ENCODE measurements around the gene CCDC88B. TPM values are rescaled to one million over a fixed set of nuclear protein-coding genes. Genes with fewer than 3 reads are reported as not detected.

Gene CCDC88B
- total and polyA plus RNA-seq, 2 of the 8 experiments (the other 6 are each of a cell fraction or from before 2014, with no cell fraction given) = 5.9 to 12.5 TPM

DNA sequence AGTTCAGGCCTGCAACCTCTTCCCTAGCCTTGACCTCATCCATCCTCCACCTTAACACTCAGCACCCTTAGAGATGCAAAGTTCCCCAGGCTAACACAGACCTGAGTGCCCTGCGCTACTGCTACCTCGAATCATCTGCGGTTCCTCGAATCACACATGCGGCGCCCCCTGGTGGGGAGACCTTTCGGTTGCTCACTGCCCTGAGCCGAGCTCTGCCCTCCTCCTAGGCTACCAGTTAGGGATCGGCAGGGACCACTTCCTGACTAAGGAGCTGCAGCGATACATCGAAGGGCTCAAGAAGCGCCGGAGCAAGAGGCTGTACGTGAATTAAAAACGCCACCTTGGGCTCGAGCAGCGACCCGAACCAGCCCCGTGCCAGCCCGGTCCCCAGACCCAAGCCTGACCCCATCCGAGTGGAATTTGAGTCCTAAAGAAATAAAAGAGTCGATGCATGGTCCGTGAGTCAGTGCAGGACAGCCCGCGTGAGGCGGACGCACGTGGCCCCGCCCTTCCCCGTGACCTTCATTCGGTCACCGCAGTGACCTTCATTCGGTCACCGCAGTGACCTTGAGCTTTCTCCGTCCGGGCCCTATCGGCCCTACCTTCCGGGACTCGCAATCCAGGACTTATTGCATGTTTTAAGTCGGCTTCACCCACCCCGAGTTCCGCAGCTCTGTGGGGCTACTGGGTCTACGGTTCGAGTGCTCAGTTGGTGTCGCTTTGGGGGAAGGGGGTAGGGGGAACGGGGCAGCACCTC, 35.5 kb upstream of the CCDC88B start (continued):
- TF ChIP-seq, protein P1, sequence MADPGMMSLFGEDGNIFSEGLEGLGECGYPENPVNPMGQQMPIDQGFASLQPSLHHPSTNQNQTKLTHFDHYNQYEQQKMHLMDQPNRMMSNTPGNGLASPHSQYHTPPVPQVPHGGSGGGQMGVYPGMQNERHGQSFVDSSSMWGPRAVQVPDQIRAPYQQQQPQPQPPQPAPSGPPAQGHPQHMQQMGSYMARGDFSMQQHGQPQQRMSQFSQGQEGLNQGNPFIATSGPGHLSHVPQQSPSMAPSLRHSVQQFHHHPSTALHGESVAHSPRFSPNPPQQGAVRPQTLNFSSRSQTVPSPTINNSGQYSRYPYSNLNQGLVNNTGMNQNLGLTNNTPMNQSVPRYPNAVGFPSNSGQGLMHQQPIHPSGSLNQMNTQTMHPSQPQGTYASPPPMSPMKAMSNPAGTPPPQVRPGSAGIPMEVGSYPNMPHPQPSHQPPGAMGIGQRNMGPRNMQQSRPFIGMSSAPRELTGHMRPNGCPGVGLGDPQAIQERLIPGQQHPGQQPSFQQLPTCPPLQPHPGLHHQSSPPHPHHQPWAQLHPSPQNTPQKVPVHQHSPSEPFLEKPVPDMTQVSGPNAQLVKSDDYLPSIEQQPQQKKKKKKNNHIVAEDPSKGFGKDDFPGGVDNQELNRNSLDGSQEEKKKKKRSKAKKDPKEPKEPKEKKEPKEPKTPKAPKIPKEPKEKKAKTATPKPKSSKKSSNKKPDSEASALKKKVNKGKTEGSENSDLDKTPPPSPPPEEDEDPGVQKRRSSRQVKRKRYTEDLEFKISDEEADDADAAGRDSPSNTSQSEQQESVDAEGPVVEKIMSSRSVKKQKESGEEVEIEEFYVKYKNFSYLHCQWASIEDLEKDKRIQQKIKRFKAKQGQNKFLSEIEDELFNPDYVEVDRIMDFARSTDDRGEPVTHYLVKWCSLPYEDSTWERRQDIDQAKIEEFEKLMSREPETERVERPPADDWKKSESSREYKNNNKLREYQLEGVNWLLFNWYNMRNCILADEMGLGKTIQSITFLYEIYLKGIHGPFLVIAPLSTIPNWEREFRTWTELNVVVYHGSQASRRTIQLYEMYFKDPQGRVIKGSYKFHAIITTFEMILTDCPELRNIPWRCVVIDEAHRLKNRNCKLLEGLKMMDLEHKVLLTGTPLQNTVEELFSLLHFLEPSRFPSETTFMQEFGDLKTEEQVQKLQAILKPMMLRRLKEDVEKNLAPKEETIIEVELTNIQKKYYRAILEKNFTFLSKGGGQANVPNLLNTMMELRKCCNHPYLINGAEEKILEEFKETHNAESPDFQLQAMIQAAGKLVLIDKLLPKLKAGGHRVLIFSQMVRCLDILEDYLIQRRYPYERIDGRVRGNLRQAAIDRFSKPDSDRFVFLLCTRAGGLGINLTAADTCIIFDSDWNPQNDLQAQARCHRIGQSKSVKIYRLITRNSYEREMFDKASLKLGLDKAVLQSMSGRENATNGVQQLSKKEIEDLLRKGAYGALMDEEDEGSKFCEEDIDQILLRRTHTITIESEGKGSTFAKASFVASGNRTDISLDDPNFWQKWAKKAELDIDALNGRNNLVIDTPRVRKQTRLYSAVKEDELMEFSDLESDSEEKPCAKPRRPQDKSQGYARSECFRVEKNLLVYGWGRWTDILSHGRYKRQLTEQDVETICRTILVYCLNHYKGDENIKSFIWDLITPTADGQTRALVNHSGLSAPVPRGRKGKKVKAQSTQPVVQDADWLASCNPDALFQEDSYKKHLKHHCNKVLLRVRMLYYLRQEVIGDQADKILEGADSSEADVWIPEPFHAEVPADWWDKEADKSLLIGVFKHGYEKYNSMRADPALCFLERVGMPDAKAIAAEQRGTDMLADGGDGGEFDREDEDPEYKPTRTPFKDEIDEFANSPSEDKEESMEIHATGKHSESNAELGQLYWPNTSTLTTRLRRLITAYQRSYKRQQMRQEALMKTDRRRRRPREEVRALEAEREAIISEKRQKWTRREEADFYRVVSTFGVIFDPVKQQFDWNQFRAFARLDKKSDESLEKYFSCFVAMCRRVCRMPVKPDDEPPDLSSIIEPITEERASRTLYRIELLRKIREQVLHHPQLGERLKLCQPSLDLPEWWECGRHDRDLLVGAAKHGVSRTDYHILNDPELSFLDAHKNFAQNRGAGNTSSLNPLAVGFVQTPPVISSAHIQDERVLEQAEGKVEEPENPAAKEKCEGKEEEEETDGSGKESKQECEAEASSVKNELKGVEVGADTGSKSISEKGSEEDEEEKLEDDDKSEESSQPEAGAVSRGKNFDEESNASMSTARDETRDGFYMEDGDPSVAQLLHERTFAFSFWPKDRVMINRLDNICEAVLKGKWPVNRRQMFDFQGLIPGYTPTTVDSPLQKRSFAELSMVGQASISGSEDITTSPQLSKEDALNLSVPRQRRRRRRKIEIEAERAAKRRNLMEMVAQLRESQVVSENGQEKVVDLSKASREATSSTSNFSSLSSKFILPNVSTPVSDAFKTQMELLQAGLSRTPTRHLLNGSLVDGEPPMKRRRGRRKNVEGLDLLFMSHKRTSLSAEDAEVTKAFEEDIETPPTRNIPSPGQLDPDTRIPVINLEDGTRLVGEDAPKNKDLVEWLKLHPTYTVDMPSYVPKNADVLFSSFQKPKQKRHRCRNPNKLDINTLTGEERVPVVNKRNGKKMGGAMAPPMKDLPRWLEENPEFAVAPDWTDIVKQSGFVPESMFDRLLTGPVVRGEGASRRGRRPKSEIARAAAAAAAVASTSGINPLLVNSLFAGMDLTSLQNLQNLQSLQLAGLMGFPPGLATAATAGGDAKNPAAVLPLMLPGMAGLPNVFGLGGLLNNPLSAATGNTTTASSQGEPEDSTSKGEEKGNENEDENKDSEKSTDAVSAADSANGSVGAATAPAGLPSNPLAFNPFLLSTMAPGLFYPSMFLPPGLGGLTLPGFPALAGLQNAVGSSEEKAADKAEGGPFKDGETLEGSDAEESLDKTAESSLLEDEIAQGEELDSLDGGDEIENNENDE (IDR thresholded peaks at IDR 0.05; ENCODE audit: insufficient replicate concordance, low read length) = no peak
- no peak for TF ChIP-seq RNF2 (IDR thresholded peaks at IDR 0.05; ENCODE audit: borderline replicate concordance, low read depth, low read length, missing control alignments, poor library complexity, severe bottlenecking)
- TF ChIP-seq, protein P2, sequence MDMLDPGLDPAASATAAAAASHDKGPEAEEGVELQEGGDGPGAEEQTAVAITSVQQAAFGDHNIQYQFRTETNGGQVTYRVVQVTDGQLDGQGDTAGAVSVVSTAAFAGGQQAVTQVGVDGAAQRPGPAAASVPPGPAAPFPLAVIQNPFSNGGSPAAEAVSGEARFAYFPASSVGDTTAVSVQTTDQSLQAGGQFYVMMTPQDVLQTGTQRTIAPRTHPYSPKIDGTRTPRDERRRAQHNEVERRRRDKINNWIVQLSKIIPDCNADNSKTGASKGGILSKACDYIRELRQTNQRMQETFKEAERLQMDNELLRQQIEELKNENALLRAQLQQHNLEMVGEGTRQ (IDR thresholded peaks at IDR 0.05; ENCODE audit: low read length) = peak; percentile 37; the same call in 1 of the 2 replicates
- 0 out of 2 replicates have a peak, but pooled peaks have one; percentile 25 for TF ChIP-seq CREB1 (IDR thresholded peaks at IDR 0.05)
- no peak for TF ChIP-seq BRCA1 (IDR thresholded peaks at IDR 0.05; ENCODE audit: low read depth, low read length)
- TF ChIP-seq POU5F1 (IDR thresholded peaks at IDR 0.05; ENCODE audit: low read depth, low read length) = no peak
- peak; percentile 81 for TF ChIP-seq MAX (IDR thresholded peaks at IDR 0.05)
- peak; percentile 60 for TF ChIP-seq TBP (IDR thresholded peaks at IDR 0.05; ENCODE audit: low read depth, low read length)
- TF ChIP-seq JUN (IDR thresholded peaks at IDR 0.05; ENCODE audit: low read depth, low read length) = no peak

All from H1 (cell line).